WTC11 (cell line): ENCODE results near the gene NSMF. TPM values are rescaled to one million over a fixed set of nuclear protein-coding genes. Genes with fewer than 3 reads are reported as not detected.

Experiments
- ATAC-seq: fragments of 200-7000 bp; cut with Tn5 transposase; 2 replicates; pipeline ENCODE4 v1.10.0; 2021; ENCODE audit warnings: mild to moderate bottlenecking, moderate library complexity
- CTCF ChIA-PET: fragments of 300-600 bp; sonication (Branson Sonifier 250); formaldehyde crosslinking; loops from one replicate; lab custom pipeline; 2021; ENCODE audit warnings: antibody characterized with exemption; lab: Charles Lee
- POLR2A ChIA-PET: fragments of 350-600 bp; sonication (Branson Sonifier 250); formaldehyde crosslinking; loops from one replicate; lab custom pipeline; 2021; ENCODE audit warnings: antibody characterized with exemption; lab: Charles Lee
- DNase-seq: peaks from one replicate; pipeline ENCODE4 v3.0.0; 2021; ENCODE audit warnings: low spot score
- H3K27ac Mint-ChIP-seq: 2 replicates; pipeline ENCODE4 v1.8.0; 2021; ENCODE audit warnings: mixed read lengths
- H3K27me3 Mint-ChIP-seq: 2 replicates; pipeline ENCODE4 v1.8.0; 2021; ENCODE audit warnings: low read depth, mild to moderate bottlenecking, moderate library complexity, mixed read lengths
- H3K36me3 Mint-ChIP-seq: 2 replicates; pipeline ENCODE4 v1.8.0; 2021; ENCODE audit warnings: mixed read lengths
- H3K4me1 Mint-ChIP-seq: 2 replicates; pipeline ENCODE4 v1.8.0; 2022; ENCODE audit warnings: mixed read lengths
- H3K4me3 Mint-ChIP-seq: 2 replicates; pipeline ENCODE4 v1.8.0; 2021; ENCODE audit warnings: mild to moderate bottlenecking, moderate library complexity, mixed read lengths
- H3K9me3 Mint-ChIP-seq: 2 replicates; pipeline ENCODE4 v1.8.0; 2021; ENCODE audit warnings: mixed read lengths
- ARID4B ChIP-seq: sonication (generic); formaldehyde crosslinking; IDR thresholded peaks from 2 replicates; pipeline ENCODE4 v1.8.0; 2023; ENCODE audit warnings: missing genetic modification reagents, mild to moderate bottlenecking, borderline replicate concordance
- CDX4 ChIP-seq: fragments of 250-450 bp; sonication (Bioruptor Pico); IDR thresholded peaks from 2 replicates; pipeline ENCODE4 v1.9.0; 2021; ENCODE audit warnings: moderate library complexity, mild to moderate bottlenecking, inconsistent platforms, borderline replicate concordance
- E2F1 ChIP-seq: sonication (generic); formaldehyde crosslinking; IDR thresholded peaks from 2 replicates; pipeline ENCODE4 v1.8.0; 2022; ENCODE audit warnings: mild to moderate bottlenecking, missing genetic modification reagents
- PRDM15 ChIP-seq: sonication (generic); formaldehyde crosslinking; IDR thresholded peaks from 2 replicates; pipeline ENCODE4 v1.8.0; 2022; ENCODE audit warnings: missing genetic modification reagents
- SOX15 ChIP-seq: fragments of 250-450 bp; sonication (Bioruptor Pico); IDR thresholded peaks from 2 replicates; pipeline ENCODE4 v1.9.0; 2021; ENCODE audit warnings: mild to moderate bottlenecking
- TEAD4 ChIP-seq: sonication (generic); formaldehyde crosslinking; IDR thresholded peaks from 2 replicates; pipeline ENCODE4 v1.8.0; 2022; ENCODE audit warnings: mild to moderate bottlenecking, missing genetic modification reagents
- TP53 ChIP-seq: sonication (generic); formaldehyde crosslinking; IDR thresholded peaks from 2 replicates; pipeline ENCODE4 v1.8.1; 2023; ENCODE audit warnings: mild to moderate bottlenecking, missing genetic modification reagents
- ZBTB21 ChIP-seq: sonication (generic); formaldehyde crosslinking; IDR thresholded peaks from 2 replicates; pipeline ENCODE4 v1.8.1; 2023; ENCODE audit warnings: mild to moderate bottlenecking, missing genetic modification reagents, borderline replicate concordance
- ZMAT4 ChIP-seq: fragments of 250-450 bp; sonication (Bioruptor Pico); IDR thresholded peaks from 2 replicates; pipeline ENCODE4 v1.9.0; 2021; ENCODE audit warnings: mild to moderate bottlenecking
- ZNF396 ChIP-seq: fragments of 250-450 bp; sonication (Bioruptor Pico); IDR thresholded peaks from 2 replicates; pipeline ENCODE4 v1.8.0; 2021; ENCODE audit warnings: mild to moderate bottlenecking, moderate library complexity, borderline replicate concordance
- ZNF423 ChIP-seq: fragments of 250-450 bp; sonication (Bioruptor Pico); IDR thresholded peaks from 2 replicates; pipeline ENCODE4 v2.1.2; 2022; ENCODE audit warnings: mild to moderate bottlenecking, moderate library complexity
- ZNF671 ChIP-seq: fragments of 250-450 bp; sonication (Bioruptor Pico); IDR thresholded peaks from 2 replicates; pipeline ENCODE4 v1.8.0; 2021; ENCODE audit warnings: mild to moderate bottlenecking
- total RNA-seq: library from RNA; stranded (reverse); gene quantifications from 3 replicates; pipeline ENCODE4 v1.2.3, GENCODE V29; 2021
- TF ChIP-seq, protein P1 (sequence below): fragments of 250-450 bp; sonication (Bioruptor Pico); IDR thresholded peaks from 2 replicates; pipeline ENCODE4 v1.9.0; 2021; ENCODE audit warnings: mild to moderate bottlenecking
- TF ChIP-seq, protein P2 (sequence below): sonication (generic); formaldehyde crosslinking; IDR thresholded peaks from 2 replicates; pipeline ENCODE4 v1.8.1; 2022; ENCODE audit warnings: mild to moderate bottlenecking, moderate library complexity, missing genetic modification reagents

Gene NSMF
- total RNA-seq, 1 experiment from 2014 or later, result 61.9 TPM

DNA sequence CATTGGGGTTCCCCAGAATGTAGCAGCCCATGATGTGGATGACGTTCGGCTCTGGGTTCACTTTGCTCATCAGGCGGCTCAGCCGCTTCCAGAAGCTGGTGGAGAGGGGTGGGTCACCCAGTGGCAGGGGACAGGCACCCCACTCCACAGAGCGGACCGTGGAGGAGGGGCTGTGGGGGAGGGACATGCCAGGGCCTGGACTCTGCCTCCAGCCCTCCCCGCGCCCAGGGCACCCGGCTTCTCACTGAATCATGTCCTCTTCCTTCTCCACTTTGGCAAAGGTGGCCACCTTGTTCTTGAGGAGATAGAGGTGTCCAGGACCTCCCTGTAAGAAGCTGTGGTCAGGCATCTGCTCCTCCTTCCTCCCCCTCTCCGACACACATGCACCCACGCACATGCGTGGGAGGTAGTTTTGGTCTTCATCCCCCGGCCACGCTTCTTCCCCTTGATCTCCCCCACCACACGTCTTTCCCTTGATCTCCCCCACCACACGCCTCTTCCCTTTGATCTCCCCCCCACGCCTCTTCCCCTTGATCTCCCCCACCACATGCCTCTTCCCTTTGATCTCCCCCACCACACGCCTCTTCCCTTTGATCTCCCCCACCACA is 9.1 kb downstream of the NSMF start:
- H3K9me3 Mint-ChIP-seq, result no peaks in the 10 kb centered on the region
- TF ChIP-seq ZNF423 (CRISPR knock-in tag) (no peak), PRDM15 (CRISPR knock-in tag) (no peak), ZNF396 (CRISPR knock-in tag) (no peak), ZMAT4 (CRISPR knock-in tag) (no peak), TP53 (CRISPR knock-in tag) (no peak), TEAD4 (CRISPR knock-in tag) (no peak)
- TF ChIP-seq, protein P1, sequence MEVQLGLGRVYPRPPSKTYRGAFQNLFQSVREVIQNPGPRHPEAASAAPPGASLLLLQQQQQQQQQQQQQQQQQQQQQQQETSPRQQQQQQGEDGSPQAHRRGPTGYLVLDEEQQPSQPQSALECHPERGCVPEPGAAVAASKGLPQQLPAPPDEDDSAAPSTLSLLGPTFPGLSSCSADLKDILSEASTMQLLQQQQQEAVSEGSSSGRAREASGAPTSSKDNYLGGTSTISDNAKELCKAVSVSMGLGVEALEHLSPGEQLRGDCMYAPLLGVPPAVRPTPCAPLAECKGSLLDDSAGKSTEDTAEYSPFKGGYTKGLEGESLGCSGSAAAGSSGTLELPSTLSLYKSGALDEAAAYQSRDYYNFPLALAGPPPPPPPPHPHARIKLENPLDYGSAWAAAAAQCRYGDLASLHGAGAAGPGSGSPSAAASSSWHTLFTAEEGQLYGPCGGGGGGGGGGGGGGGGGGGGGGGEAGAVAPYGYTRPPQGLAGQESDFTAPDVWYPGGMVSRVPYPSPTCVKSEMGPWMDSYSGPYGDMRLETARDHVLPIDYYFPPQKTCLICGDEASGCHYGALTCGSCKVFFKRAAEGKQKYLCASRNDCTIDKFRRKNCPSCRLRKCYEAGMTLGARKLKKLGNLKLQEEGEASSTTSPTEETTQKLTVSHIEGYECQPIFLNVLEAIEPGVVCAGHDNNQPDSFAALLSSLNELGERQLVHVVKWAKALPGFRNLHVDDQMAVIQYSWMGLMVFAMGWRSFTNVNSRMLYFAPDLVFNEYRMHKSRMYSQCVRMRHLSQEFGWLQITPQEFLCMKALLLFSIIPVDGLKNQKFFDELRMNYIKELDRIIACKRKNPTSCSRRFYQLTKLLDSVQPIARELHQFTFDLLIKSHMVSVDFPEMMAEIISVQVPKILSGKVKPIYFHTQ, result no peak
- TF ChIP-seq, protein P2, sequence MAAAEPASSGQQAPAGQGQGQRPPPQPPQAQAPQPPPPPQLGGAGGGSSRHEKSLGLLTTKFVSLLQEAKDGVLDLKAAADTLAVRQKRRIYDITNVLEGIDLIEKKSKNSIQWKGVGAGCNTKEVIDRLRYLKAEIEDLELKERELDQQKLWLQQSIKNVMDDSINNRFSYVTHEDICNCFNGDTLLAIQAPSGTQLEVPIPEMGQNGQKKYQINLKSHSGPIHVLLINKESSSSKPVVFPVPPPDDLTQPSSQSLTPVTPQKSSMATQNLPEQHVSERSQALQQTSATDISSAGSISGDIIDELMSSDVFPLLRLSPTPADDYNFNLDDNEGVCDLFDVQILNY (CRISPR knock-in tag), result no peak
- ChIA-PET CTCF (no interaction called here), POLR2A (no interaction called here)
- no peaks in the 10 kb centered on the region for H3K27me3 Mint-ChIP-seq
- peaks cover 10% of the 10 kb centered on the region for H3K4me1 Mint-ChIP-seq
- DNase-seq (no peak), ATAC-seq (no peak)
- H3K27ac Mint-ChIP-seq, result no peak overlapping the region
- H3K4me3 Mint-ChIP-seq, result no peak overlapping the region
- H3K36me3 Mint-ChIP-seq, result no peaks in the 10 kb centered on the region

DNA sequence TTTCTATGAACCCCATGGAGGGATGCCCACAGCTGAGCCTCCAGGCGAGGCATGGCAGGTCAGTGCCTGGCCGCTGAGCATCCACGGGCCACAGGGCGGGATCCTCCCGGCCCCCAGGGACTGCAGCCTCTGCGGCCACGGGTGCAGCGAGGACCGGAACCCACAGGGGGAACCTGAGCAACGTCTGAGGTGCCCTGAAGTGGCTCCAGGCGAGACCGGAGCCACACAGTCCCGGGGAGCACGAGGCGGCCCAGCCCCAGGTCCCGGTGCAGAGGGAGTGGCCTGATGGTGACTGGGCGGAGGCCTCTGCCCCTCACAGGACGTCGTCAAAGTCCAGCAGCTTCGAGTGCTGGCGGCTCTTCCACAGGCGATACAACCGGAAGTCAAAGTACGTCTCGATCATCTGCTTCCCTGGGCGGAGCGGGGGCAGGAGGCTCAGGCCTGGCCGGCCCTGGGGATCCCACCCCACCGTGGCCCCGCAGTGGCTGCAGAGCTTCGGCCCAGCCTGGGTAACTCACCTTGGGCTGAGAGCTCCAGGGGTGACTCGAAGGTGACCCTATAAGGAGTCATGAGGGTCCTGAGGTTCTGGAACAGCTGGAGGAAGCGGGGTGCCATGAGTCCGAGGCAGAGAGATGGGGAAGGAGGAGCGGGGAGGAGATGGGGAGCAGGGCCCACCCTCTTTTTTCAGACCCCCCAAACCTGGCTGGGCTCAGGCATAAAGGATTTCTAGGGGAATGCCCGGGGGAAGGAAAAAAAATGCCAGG is 9.9 kb downstream of the NSMF start:
- POLR2A ChIA-PET, result no interaction called here
- no peaks in the 10 kb centered on the region for H3K27me3 Mint-ChIP-seq
- no peak for DNase-seq
- CTCF ChIA-PET, result no interaction called here
- no peak for TF ChIP-seq ZNF671 (CRISPR knock-in tag)
- TF ChIP-seq ARID4B (CRISPR knock-in tag), result no peak
- TF ChIP-seq ZBTB21 (CRISPR knock-in tag), result no peak
- TF ChIP-seq ZNF396 (CRISPR knock-in tag), result no peak
- no peak for TF ChIP-seq E2F1 (CRISPR knock-in tag)
- no peak for TF ChIP-seq CDX4 (CRISPR knock-in tag)
- no peak for TF ChIP-seq SOX15 (CRISPR knock-in tag)
- TF ChIP-seq ZMAT4 (CRISPR knock-in tag), result no peak
- TF ChIP-seq, all 79 proteins: peak for 0
- Mint-ChIP-seq H3K9me3 (no peaks in the 10 kb centered on the region), H3K36me3 (no peaks in the 10 kb centered on the region), H3K4me3 (no peak overlapping the region), H3K27ac (no peak overlapping the region), H3K4me1 (peaks cover 3% of the 10 kb centered on the region)
- ATAC-seq, result no peak
